Measurements from ENCODE around the gene ZC3HAV1.
"Not testable (repeated sequence)": the region's sequence is repeated elsewhere in the genome, so short reads cannot be mapped to it uniquely, and the experiment has no call there.

ZC3HAV1 gene

GRCh38 chr7:139081584-139081983, 27.9 kb downstream of the ZC3HAV1 start:
- DNase-seq: no peak

DNA sequence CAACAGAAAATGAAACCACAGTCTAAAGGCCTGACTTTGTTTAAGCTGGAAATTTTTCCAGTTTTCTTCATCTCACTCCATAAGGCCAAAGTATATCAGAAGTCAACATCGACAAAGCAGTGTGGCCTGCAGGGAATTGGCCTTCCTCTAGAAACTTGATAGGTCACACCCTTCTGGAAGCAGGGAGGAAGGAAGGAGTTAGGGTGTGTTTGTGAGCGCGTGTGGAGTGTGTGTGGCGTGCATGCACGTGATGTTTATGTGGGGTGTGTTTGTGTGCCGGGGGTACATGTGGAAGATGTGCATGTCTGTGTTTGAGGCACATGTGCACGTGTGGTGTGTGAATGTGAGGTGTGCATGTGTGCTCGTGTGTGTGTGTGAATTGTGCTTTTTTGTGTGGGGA, 28.6 kb downstream of the ZC3HAV1 start:
- no peak for DNase-seq

DNA sequence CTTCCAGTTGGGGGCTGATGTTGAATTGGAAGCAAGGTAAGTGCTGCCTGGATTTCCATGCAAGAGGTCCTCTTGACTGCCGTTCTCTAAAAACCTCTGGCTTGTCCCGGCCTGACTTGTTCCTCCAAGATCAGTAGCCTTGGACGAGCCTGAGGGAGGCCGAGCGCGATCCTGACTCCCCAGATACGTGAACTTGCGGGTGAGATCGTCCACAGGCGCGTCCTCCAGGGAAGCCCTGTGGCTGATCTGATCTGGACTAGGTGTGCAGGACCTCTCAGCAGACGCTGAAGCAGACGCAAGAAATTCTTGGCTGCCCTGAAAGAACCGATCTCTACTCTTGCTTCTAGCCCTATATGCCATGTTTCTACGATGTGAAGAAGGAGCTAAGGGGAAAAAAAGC, 29.7 kb downstream of the ZC3HAV1 start:
- DNase-seq: no peak

GRCh38 chr7:139078911-139079310, 30.6 kb downstream of the ZC3HAV1 start:
- no peak for DNase-seq

DNA sequence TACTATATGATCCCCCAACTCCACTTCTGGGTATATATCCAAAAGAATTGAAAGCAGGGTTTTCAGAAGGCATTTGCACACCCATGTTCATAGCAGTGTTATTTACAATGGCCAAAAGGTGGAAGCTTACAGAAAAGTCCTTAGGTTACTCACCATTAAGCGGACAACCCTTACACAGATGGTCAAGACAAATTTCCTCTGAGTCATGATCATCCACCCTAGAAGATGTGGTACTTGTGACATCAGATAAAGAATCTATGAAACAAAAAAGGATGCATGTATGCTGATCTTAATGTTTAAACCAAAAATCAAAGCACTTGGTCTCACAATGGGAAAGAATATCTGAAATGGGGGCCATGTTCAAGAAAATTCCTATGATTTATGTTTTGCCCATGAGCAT, 31.1 kb downstream of the ZC3HAV1 start:
- DNase-seq: no peak

- not testable (repeated sequence) for DNase-seq
Measured at GRCh38 chr7:139077706-139078105, 31.8 kb downstream of the ZC3HAV1 start.

- no peak for DNase-seq
Measured at GRCh38 chr7:139075871-139076686, 33.4 kb downstream of the ZC3HAV1 start.

GRCh38 chr7:139075031-139075652, 34.4 kb downstream of the ZC3HAV1 start:
- DNase-seq: peak; percentile 64

DNA sequence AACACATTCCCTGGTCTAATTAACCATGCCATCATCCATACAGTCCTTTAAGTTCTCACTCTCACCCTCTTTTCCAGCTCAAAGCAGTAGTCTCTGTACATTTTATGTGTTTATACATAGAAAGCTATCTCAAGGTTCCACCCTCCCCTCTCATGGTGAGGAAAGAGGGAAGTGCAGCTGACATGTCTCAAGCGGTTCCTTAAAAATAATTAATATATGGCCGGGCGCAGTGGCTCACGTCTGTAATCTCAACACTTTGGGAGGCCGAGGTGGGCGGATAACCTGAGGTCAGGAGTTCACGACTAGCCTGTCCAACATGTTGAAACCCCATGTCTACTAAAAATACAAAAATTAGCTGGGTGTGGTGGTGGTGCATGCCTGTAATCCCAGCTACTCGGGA, 36.7 kb downstream of the ZC3HAV1 start:
- DNase-seq: no peak

DNA sequence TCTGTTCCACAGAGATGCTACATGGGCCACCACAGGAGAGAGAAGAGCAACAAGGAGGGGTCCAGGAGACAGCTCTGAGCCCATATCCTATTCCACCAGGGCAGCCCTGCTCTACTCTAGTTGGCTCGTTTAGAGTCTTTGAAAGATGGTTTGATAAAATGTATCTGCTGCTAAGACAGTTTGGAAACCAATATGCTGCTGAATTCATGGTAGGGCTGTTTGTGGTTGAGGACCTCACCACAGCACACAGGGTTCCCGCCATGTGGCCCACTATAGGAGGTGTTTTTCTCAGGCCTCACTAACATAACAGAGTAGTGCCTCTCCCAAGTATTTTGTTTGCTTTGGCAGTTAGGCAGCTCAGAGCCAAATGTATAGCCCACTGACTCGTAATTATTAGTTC, 37.8 kb downstream of the ZC3HAV1 start:
- DNase-seq: no peak

- no peak for DNase-seq
Measured at GRCh38 chr7:139068544-139069399, 40.7 kb downstream of the ZC3HAV1 start.

- no peak for DNase-seq
Measured at GRCh38 chr7:139066315-139066714, 43.2 kb downstream of the ZC3HAV1 start.

GRCh38 chr7:139065323-139065722, 44.2 kb downstream of the ZC3HAV1 start:
- no peak for DNase-seq

DNA sequence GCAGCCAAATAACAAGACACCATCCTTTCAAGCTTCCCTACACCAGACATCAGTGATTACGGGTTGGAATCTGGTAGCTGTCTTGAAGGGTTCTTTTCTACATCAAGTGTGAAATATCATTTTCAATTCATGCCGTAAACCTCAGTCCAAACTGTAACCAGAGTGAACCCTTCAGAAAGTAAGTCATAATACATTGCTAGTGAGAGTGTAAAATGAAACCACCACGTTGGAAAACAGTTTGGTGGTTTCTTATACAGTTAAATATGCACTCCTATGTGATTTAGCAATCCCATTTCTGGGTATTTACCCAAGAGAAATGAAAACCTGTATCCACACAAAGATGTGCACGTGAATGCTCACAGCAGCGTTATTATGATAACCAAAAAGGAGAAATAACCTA, 48.1 kb downstream of the ZC3HAV1 start:
- no peak for DNase-seq

GRCh38 chr7:139060695-139061237, 48.8 kb downstream of the ZC3HAV1 start:
- DNase-seq: no peak

GRCh38 chr7:139059905-139060304, 49.6 kb downstream of the ZC3HAV1 start:
- DNase-seq: no peak

GRCh38 chr7:139058943-139059342, 50.6 kb downstream of the ZC3HAV1 start:
- no peak for DNase-seq

DNA sequence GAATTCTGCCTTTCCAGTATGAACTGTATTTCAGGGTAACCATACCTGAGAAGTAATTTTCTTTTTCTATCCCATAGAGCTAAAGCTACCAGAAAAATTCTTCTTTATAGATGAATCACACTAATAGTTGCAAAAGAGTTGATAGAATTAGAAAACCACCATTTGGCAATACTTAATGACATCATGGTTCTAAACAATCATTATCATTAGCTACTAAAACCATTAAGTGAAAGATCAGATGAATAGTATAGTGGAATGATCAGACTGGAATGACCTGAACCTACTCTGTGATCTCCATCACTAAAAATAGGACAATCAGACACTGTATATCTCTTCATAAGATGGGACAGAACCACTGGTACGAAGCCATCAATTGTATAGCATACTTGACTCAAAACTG, 53.8 kb downstream of the ZC3HAV1 start:
- DNase-seq: no peak

- not testable (repeated sequence) for DNase-seq
Measured at GRCh38 chr7:139054656-139055055, 54.9 kb downstream of the ZC3HAV1 start.

DNA sequence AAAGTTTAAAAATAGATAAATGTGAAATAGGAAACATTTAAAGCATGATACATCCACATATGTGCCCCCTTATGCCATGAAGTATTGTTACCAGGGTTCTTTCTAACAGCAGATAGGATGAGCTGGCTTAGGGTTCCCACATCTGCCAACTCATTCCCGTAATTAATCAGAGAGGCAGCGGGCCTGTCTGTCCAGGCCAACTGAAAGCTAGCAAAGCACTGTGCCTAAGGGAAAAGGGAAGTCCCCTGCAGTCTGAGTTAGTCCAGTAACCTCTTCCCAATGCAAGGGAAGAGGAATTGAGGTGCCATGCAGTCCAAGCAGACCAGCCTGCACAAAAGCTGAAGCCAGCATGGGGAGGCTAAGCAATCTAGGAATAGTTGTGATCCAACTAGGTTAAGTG, 55.4 kb downstream of the ZC3HAV1 start:
- DNase-seq: no peak

- no peak for DNase-seq
Measured at GRCh38 chr7:139051655-139052054, 57.9 kb downstream of the ZC3HAV1 start.

GRCh38 chr7:139049936-139050335, 59.6 kb downstream of the ZC3HAV1 start:
- no peak for DNase-seq

- DNase-seq: no peak
Measured at GRCh38 chr7:139049111-139049510, 60.4 kb downstream of the ZC3HAV1 start.

Measured in NCI-H1092 (cell line).